H9 (cell line): Measurements from ENCODE around the gene CMTM7. TPM values are rescaled to one million over a fixed set of nuclear protein-coding genes. Genes with fewer than 3 reads are reported as not detected.

Experiments
- DNase-seq: peaks from one replicate; pipeline ENCODE4 v3.0.0-alpha.2; 2017
- H2AFZ ChIP-seq: one replicate; pipeline ENCODE4 v1.6.1; 2013; ENCODE audit warnings: mild to moderate bottlenecking, low read length, control low read depth, moderate library complexity
- H2AK5ac ChIP-seq: 2 replicates; pipeline ENCODE4 v1.6.1; 2013; ENCODE audit warnings: low read length, control low read depth, mixed read lengths; ENCODE audit not compliant: insufficient read length
- H2BK120ac ChIP-seq: one replicate; pipeline ENCODE4 v1.6.1; 2013; ENCODE audit warnings: low read depth, mild to moderate bottlenecking, low read length, control low read depth, inconsistent platforms; ENCODE audit not compliant: poor library complexity, severe bottlenecking
- H2BK12ac ChIP-seq: 2 replicates; pipeline ENCODE4 v1.6.1; 2013; ENCODE audit warnings: low read length, control low read depth, mixed read lengths, low read depth; ENCODE audit not compliant: insufficient read length
- H2BK15ac ChIP-seq: 2 replicates; pipeline ENCODE4 v1.6.1; 2013; ENCODE audit warnings: low read depth, low read length, control low read depth
- H2BK20ac ChIP-seq: one replicate; pipeline ENCODE4 v1.6.1; 2013; ENCODE audit warnings: low read depth, mild to moderate bottlenecking, low read length, control low read depth, inconsistent platforms; ENCODE audit not compliant: poor library complexity, severe bottlenecking
- H2BK5ac ChIP-seq: 2 replicates; pipeline ENCODE4 v1.6.1; 2013; ENCODE audit warnings: low read length, control low read depth, mixed read lengths; ENCODE audit not compliant: insufficient read length
- H3K14ac ChIP-seq: 2 replicates; pipeline ENCODE4 v1.6.1; 2013; ENCODE audit warnings: low read length, control low read depth; ENCODE audit not compliant: insufficient read depth
- H3K18ac ChIP-seq: 2 replicates; pipeline ENCODE4 v1.6.1; 2013; ENCODE audit warnings: low read depth, mild to moderate bottlenecking, mixed read lengths, low read length, control low read depth; ENCODE audit not compliant: insufficient read length
- H3K23ac ChIP-seq: 2 replicates; pipeline ENCODE4 v1.6.1; 2013; ENCODE audit warnings: low read length, control low read depth, mixed read lengths, low read depth; ENCODE audit not compliant: insufficient read length
- H3K23me2 ChIP-seq: 2 replicates; pipeline ENCODE4 v1.6.1; 2013; ENCODE audit warnings: low read depth, mild to moderate bottlenecking, mixed read lengths, low read length, control low read depth; ENCODE audit not compliant: insufficient read length, poor library complexity, severe bottlenecking
- H3K27ac ChIP-seq: 2 replicates; pipeline ENCODE4 v1.5.1; 2013; ENCODE audit warnings: low read length, control low read depth, mixed read lengths, low read depth; ENCODE audit not compliant: insufficient read length
- H3K27me3 ChIP-seq: 2 replicates; pipeline ENCODE4 v1.6.1; 2013; ENCODE audit warnings: low read length, control low read depth, inconsistent platforms; ENCODE audit not compliant: insufficient read depth
- H3K4ac ChIP-seq: 2 replicates; pipeline ENCODE4 v1.6.1; 2013; ENCODE audit warnings: low read depth, mild to moderate bottlenecking, control low read depth, inconsistent platforms, low read length, moderate library complexity
- H3K4me1 ChIP-seq: 2 replicates; pipeline ENCODE4 v1.6.1; 2013; ENCODE audit warnings: low read length, control low read depth, inconsistent platforms; ENCODE audit not compliant: insufficient read depth
- H3K4me2 ChIP-seq: 2 replicates; pipeline ENCODE4 v1.6.1; 2013; ENCODE audit warnings: low read length, control low read depth, mixed read lengths; ENCODE audit not compliant: insufficient read length, insufficient read depth
- H3K56ac ChIP-seq: 2 replicates; pipeline ENCODE4 v1.6.1; 2013; ENCODE audit warnings: low read depth, mild to moderate bottlenecking, mixed read lengths, low read length, control low read depth; ENCODE audit not compliant: insufficient read length
- H3K79me1 ChIP-seq: 2 replicates; pipeline ENCODE4 v1.6.1; 2013; ENCODE audit warnings: low read depth, mild to moderate bottlenecking, moderate library complexity, low read length, control low read depth, inconsistent platforms; ENCODE audit not compliant: insufficient read depth, poor library complexity, severe bottlenecking
- H3K79me2 ChIP-seq: 2 replicates; pipeline ENCODE4 v1.6.1; 2013; ENCODE audit warnings: low read length, control low read depth, inconsistent platforms; ENCODE audit not compliant: insufficient read depth
- H3K9ac ChIP-seq: 2 replicates; pipeline ENCODE4 v1.6.1; 2013; ENCODE audit warnings: low read length, control low read depth, mixed read lengths; ENCODE audit not compliant: insufficient read length; ENCODE audit errors: extremely low read depth
- H3K9me3 ChIP-seq: one replicate; pipeline ENCODE4 v1.6.1; 2013; ENCODE audit warnings: low read depth, low read length, inconsistent platforms; ENCODE audit not compliant: control insufficient read depth
- H3T11ph ChIP-seq: one replicate; pipeline ENCODE4 v1.6.1; 2013; ENCODE audit warnings: mild to moderate bottlenecking, low read length, control low read depth, inconsistent platforms
- H4K20me1 ChIP-seq: one replicate; pipeline ENCODE4 v1.6.1; 2013; ENCODE audit not compliant: control insufficient read depth, insufficient read length, insufficient read depth
- H4K5ac ChIP-seq: 2 replicates; pipeline ENCODE4 v1.6.1; 2013; ENCODE audit warnings: low read depth, mild to moderate bottlenecking, mixed read lengths, low read length, control low read depth; ENCODE audit not compliant: insufficient read length
- H4K8ac ChIP-seq: replicated peaks from 2 replicates; pipeline ENCODE4 v1.6.1; 2013; ENCODE audit warnings: low read length, control low read depth, mixed read lengths, low read depth; ENCODE audit not compliant: insufficient read length
- H4K91ac ChIP-seq: 2 replicates; pipeline ENCODE4 v1.6.1; 2013; ENCODE audit warnings: low read depth, mild to moderate bottlenecking, moderate library complexity, mixed read lengths, low read length, control low read depth; ENCODE audit not compliant: insufficient read length
- H3K27ac Mint-ChIP-seq, 3 experiments: 2 replicates in 2 of 3; 3 replicates in 1 of 3; pipeline ENCODE4 v1.8.0; 2020 to 2021; ENCODE audit warnings: mixed read lengths in 3 of 3, mild to moderate bottlenecking in 1 of 3, moderate library complexity in 1 of 3
- H3K27me3 Mint-ChIP-seq: 2 replicates; pipeline ENCODE4 v1.8.0; 2021; ENCODE audit warnings: low read depth, mild to moderate bottlenecking, moderate library complexity, mixed read lengths
- H3K36me3 Mint-ChIP-seq, 3 experiments: 2 replicates in 2 of 3; 3 replicates in 1 of 3; pipeline ENCODE4 v1.8.0; 2020 to 2021; ENCODE audit warnings: low read depth in 3 of 3, mixed read lengths in 3 of 3; ENCODE audit not compliant: insufficient read depth in 1 of 3
- H3K4me1 Mint-ChIP-seq, 2 experiments: 2 replicates each; pipeline ENCODE4 v1.8.0; 2020; ENCODE audit warnings: mixed read lengths in 2 of 2
- H3K4me3 Mint-ChIP-seq, 2 experiments: 2 replicates in 1 of 2; 3 replicates in 1 of 2; pipeline ENCODE4 v1.8.0; 2020 to 2021; ENCODE audit warnings: mild to moderate bottlenecking in 2 of 2, mixed read lengths in 2 of 2, moderate library complexity in 1 of 2
- H3K9me3 Mint-ChIP-seq, 2 experiments: 2 replicates in 1 of 2; 3 replicates in 1 of 2; pipeline ENCODE4 v1.8.0; 2020; ENCODE audit warnings: mild to moderate bottlenecking in 2 of 2, mixed read lengths in 2 of 2, moderate library complexity in 1 of 2
- CTCF ChIP-seq: fragments of 200-600 bp; sonication (generic); conservative IDR thresholded peaks from 3 replicates; pipeline ENCODE4 v1.8.0; 2021; ENCODE audit warnings: antibody characterized with exemption, mild to moderate bottlenecking
- WGBS: extraction: QIAGEN DNeasy Blood & Tissue Kit; methylation state at CpG from one replicate; pipeline ENCODE4 v1.1.7; 2013; ENCODE audit warnings: missing lambda C conversion rate, low lambda C conversion rate, mixed read lengths; ENCODE audit not compliant: insufficient read length; ENCODE audit errors: extremely low coverage; 5-methylcytosine and 5-hydroxymethylcytosine counted together
- total RNA-seq: library from RNA; stranded (reverse); gene quantifications from 2 replicates; pipeline ENCODE4 v1.2.1, GENCODE V29; 2021

CMTM7 gene
- total RNA-seq, 1 experiment from 2014 or later, result 23.9 TPM

GRCh38 chr3:32474201-32474600, 82.5 kb downstream of the CMTM7 start:
- no CpG with 5 or more reads among the region's 2 CpGs for WGBS
- Histone ChIP-seq H4K20me1 (no peaks in the 10 kb centered on the region), H3K18ac (no peak overlapping the region)

More at GRCh38 chr3:32474201-32474600, 82.5 kb downstream of the CMTM7 start:
- no peaks in the 10 kb centered on the region for H3K23me2 ChIP-seq
- no peak overlapping the region for H3K56ac ChIP-seq
- peaks cover 5 to 10% (median 8%) of the 10 kb centered on the region in 3 experiments; a peak in 5 of 7 replicates for H3K36me3 Mint-ChIP-seq
- H4K5ac ChIP-seq, result no peak overlapping the region
- no peaks in the 10 kb centered on the region for H3K9me3 Mint-ChIP-seq
- no peak overlapping the region for H2BK12ac ChIP-seq
- no peaks in the 10 kb centered on the region for H3K79me1 ChIP-seq
- no peak overlapping the region for H2BK20ac ChIP-seq
- H3K79me2 ChIP-seq, result no peaks in the 10 kb centered on the region
- H2AK5ac ChIP-seq, result no peak overlapping the region
- no peak overlapping the region for H3T11ph ChIP-seq
- TF ChIP-seq CTCF, result no peak
- H3K27ac Mint-ChIP-seq, result no peak overlapping the region
- H3K4me3 Mint-ChIP-seq, result no peak overlapping the region
- no peak overlapping the region for H3K4ac ChIP-seq
- H3K14ac ChIP-seq, result no peak overlapping the region
- no peak overlapping the region for H4K91ac ChIP-seq
- no peak overlapping the region for H3K27ac ChIP-seq
- H3K27me3 ChIP-seq, result no peaks in the 10 kb centered on the region
- H3K9ac ChIP-seq, result no peak overlapping the region
- no peak overlapping the region for H2BK120ac ChIP-seq
- peaks cover 0 to 2% of the 10 kb centered on the region in 2 experiments; a peak in 1 of 4 replicates for H3K4me1 Mint-ChIP-seq
- no peak overlapping the region for H4K8ac ChIP-seq
- H3K27me3 Mint-ChIP-seq, result no peaks in the 10 kb centered on the region
- H3K4me1 ChIP-seq, result no peaks in the 10 kb centered on the region
- H3K9me3 ChIP-seq, result no peaks in the 10 kb centered on the region
- no peak overlapping the region for H3K4me2 ChIP-seq
- no peak overlapping the region for H2AFZ ChIP-seq
- H2BK5ac ChIP-seq, result no peak overlapping the region
- H3K23ac ChIP-seq, result no peak overlapping the region
- no peak for DNase-seq
- no peak overlapping the region for H2BK15ac ChIP-seq
